ENCODE data around the gene DNAH7. TPM values are rescaled to one million over a fixed set of nuclear protein-coding genes. Genes with fewer than 3 reads are reported as not detected.

The DNAH7 gene
- polyA plus RNA-seq, 1 donor (not counting 4 experiments of a cell fraction or from before 2014, with no cell fraction given), result 0.17 TPM

GRCh38 chr2:195766691-195767090 lies 301.9 kb downstream of the DNAH7 start:
- no peak overlapping the region for H3K9ac ChIP-seq (ENCODE audit: control insufficient read depth, extremely low read depth, insufficient read depth, low read length)
- no peaks in the 10 kb centered on the region for H3K9me1 ChIP-seq (ENCODE audit: control insufficient read depth, extremely low read depth, insufficient read depth, low read length)
- H3K4me1 ChIP-seq (ENCODE audit: control insufficient read depth, extremely low read depth, insufficient read depth, low read length), result no peaks in the 10 kb centered on the region
- H3K4me3 ChIP-seq (ENCODE audit: control insufficient read depth in 2 of 3, extremely low read depth in 1 of 3, insufficient read depth in 2 of 3, low read depth in 1 of 3, low read length in 3 of 3), result no peak overlapping the region
- FAIRE-seq, result no peak
- no peak for TF ChIP-seq CTCF (optimal IDR thresholded peaks at IDR 0.05 in 1 of 3, IDR thresholded peaks at IDR 0.05 in 1 of 3, conservative IDR thresholded peaks at IDR 0.05 in 1 of 3; ENCODE audit: extremely low read depth in 1 of 3, insufficient read depth in 2 of 3, low read length in 3 of 3)
- TF ChIP-seq EZH2 (IDR thresholded peaks at IDR 0.05; ENCODE audit: low read length), result no peak
- no peak overlapping the region for H3K4me2 ChIP-seq (ENCODE audit: control insufficient read depth, extremely low read depth, insufficient read depth, low read depth, low read length)
- H3K27me3 ChIP-seq (ENCODE audit: control insufficient read depth, extremely low read depth, insufficient read depth, low read length), result no peaks in the 10 kb centered on the region
- dilution Hi-C loops (cut with MboI; ENCODE audit: extremely low pct_ligation_motif_present, low sequenced_read_pairs), result no loop called here
- H3K27ac ChIP-seq (ENCODE audit: control insufficient read depth, insufficient read depth, low read length), result no peak overlapping the region
- no peaks in the 10 kb centered on the region for H3K9me3 ChIP-seq (ENCODE audit: control insufficient read depth, low read depth, low read length)
- no peaks in the 10 kb centered on the region for H3K79me2 ChIP-seq (ENCODE audit: control insufficient read depth, insufficient read depth, low read length)
- H3K36me3 ChIP-seq (ENCODE audit: control insufficient read depth in 2 of 2, extremely low read depth in 1 of 2, insufficient read depth in 2 of 2, low read length in 2 of 2), result no peaks in the 10 kb centered on the region
- no peak for DNase-seq (ENCODE audit: low read depth, low spot score)
- no peaks in the 10 kb centered on the region for H4K20me1 ChIP-seq (ENCODE audit: control insufficient read depth, extremely low read depth, insufficient read depth, low read length)
- no peak overlapping the region for H2AFZ ChIP-seq (ENCODE audit: control insufficient read depth, low read length)

DNA sequence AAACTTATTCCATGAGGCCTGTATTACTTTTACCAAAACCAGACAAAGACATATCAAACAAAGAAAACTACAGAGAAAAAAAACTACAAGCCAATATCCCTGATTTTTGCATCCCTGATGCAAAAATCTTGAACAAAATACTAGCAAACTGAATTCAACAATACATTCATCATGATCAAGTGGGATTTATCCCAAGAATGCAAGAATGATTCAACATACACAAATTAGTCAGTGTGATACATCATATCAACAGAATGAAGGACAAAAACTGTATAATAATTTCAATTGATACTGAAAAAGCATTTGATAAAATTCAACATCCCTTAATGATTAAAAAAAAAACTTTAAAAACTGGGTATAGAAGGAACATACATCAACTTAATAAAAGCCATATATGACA lies 304.8 kb downstream of the DNAH7 start:
- no peak overlapping the region for H2AFZ ChIP-seq (ENCODE audit: control insufficient read depth, low read length)
- dilution Hi-C loops (cut with MboI; ENCODE audit: extremely low pct_ligation_motif_present, low sequenced_read_pairs), result no loop called here
- no peak for TF ChIP-seq EZH2 (IDR thresholded peaks at IDR 0.05; ENCODE audit: low read length)
- TF ChIP-seq CTCF (optimal IDR thresholded peaks at IDR 0.05 in 1 of 3, IDR thresholded peaks at IDR 0.05 in 1 of 3, conservative IDR thresholded peaks at IDR 0.05 in 1 of 3; ENCODE audit: extremely low read depth in 1 of 3, insufficient read depth in 2 of 3, low read length in 3 of 3), result no peak
- no peak for DNase-seq (ENCODE audit: low read depth, low spot score)
- H3K36me3 ChIP-seq (ENCODE audit: control insufficient read depth in 2 of 2, extremely low read depth in 1 of 2, insufficient read depth in 2 of 2, low read length in 2 of 2), result no peaks in the 10 kb centered on the region
- H3K9me3 ChIP-seq (ENCODE audit: control insufficient read depth, low read depth, low read length), result no peaks in the 10 kb centered on the region
- no peaks in the 10 kb centered on the region for H3K79me2 ChIP-seq (ENCODE audit: control insufficient read depth, insufficient read depth, low read length)
- H3K9ac ChIP-seq (ENCODE audit: control insufficient read depth, extremely low read depth, insufficient read depth, low read length), result no peak overlapping the region
- H3K9me1 ChIP-seq (ENCODE audit: control insufficient read depth, extremely low read depth, insufficient read depth, low read length), result no peaks in the 10 kb centered on the region
- no peak overlapping the region for H3K4me2 ChIP-seq (ENCODE audit: control insufficient read depth, extremely low read depth, insufficient read depth, low read depth, low read length)
- no peaks in the 10 kb centered on the region for H4K20me1 ChIP-seq (ENCODE audit: control insufficient read depth, extremely low read depth, insufficient read depth, low read length)
- no peak overlapping the region for H3K27ac ChIP-seq (ENCODE audit: control insufficient read depth, insufficient read depth, low read length)
- H3K4me1 ChIP-seq (ENCODE audit: control insufficient read depth, extremely low read depth, insufficient read depth, low read length), result no peaks in the 10 kb centered on the region
- H3K27me3 ChIP-seq (ENCODE audit: control insufficient read depth, extremely low read depth, insufficient read depth, low read length), result no peaks in the 10 kb centered on the region
- no peak overlapping the region for H3K4me3 ChIP-seq (ENCODE audit: control insufficient read depth in 2 of 3, extremely low read depth in 1 of 3, insufficient read depth in 2 of 3, low read depth in 1 of 3, low read length in 3 of 3)
- no peak for FAIRE-seq
